ENCODE data around the gene BRIP1. TPM values are rescaled to one million over a fixed set of nuclear protein-coding genes. Genes with fewer than 3 reads are reported as not detected.
"Not testable (repeated sequence)": the region's sequence is repeated elsewhere in the genome, so short reads cannot be mapped to it uniquely, and the experiment has no call there.

BRIP1 gene
- total and polyA plus RNA-seq, 5 donors from 2014 or later: 0.71 to 3.0 (median 1.3) TPM

- DNase-seq (no peak), ATAC-seq (ENCODE audit: low read depth in 2 of 2) (no peak)
- no peaks in the 10 kb centered on the region for H3K36me3 ChIP-seq (ENCODE audit: control insufficient read depth, insufficient read depth, low read length)
- no peak overlapping the region for H3K4me3 ChIP-seq (ENCODE audit: low read depth, low read length)
- H3K27ac Mint-ChIP-seq: no peak overlapping the region
- no peaks in the 10 kb centered on the region for H3K9me3 Mint-ChIP-seq
- no peak overlapping the region for H3K4me3 Mint-ChIP-seq
- H3K4me1 Mint-ChIP-seq: no peaks in the 10 kb centered on the region
- H3K27me3 Mint-ChIP-seq: no peaks in the 10 kb centered on the region
- H3K27me3 ChIP-seq (ENCODE audit: control insufficient read depth, insufficient read depth, low read length): no peaks in the 10 kb centered on the region
- no peak overlapping the region for H3K27ac ChIP-seq (ENCODE audit: insufficient read depth, low read length, poor library complexity, severe bottlenecking)
- no peaks in the 10 kb centered on the region for H3K36me3 Mint-ChIP-seq
- H3K9me3 ChIP-seq (ENCODE audit: control insufficient read depth in 2 of 2, low read length in 2 of 2): no peaks in the 10 kb centered on the region
- H3K4me1 ChIP-seq (ENCODE audit: control insufficient read depth, insufficient read depth, low read length, poor library complexity, severe bottlenecking): no peaks in the 10 kb centered on the region
These were observed 80.6 kb downstream of the BRIP1 start for GRCh38 chr17:61782683-61783082.

- no peak overlapping the region for H3K27ac Mint-ChIP-seq
- H3K4me3 Mint-ChIP-seq: no peak overlapping the region
- no peaks in the 10 kb centered on the region for H3K27me3 Mint-ChIP-seq
- peaks cover 7 to 9% of the 10 kb centered on the region in 2 experiments for H3K9me3 ChIP-seq (ENCODE audit: control insufficient read depth in 2 of 2, low read length in 2 of 2)
- peaks cover 14% of the 10 kb centered on the region for H3K36me3 Mint-ChIP-seq
- no peaks in the 10 kb centered on the region for H3K36me3 ChIP-seq (ENCODE audit: control insufficient read depth, insufficient read depth, low read length)
- H3K9me3 Mint-ChIP-seq: peaks cover 0 to 9% (median 5%) of the 10 kb centered on the region in 7 donors
- no peak overlapping the region for H3K27ac ChIP-seq (ENCODE audit: insufficient read depth, low read length, poor library complexity, severe bottlenecking)
- H3K27me3 ChIP-seq (ENCODE audit: control insufficient read depth, insufficient read depth, low read length): no peaks in the 10 kb centered on the region
- DNase-seq (no peak), ATAC-seq (ENCODE audit: low read depth in 2 of 2) (no peak)
- no peaks in the 10 kb centered on the region for H3K4me1 ChIP-seq (ENCODE audit: control insufficient read depth, insufficient read depth, low read length, poor library complexity, severe bottlenecking)
- peaks cover 0 to 4% (median 0%) of the 10 kb centered on the region in 4 donors for H3K4me1 Mint-ChIP-seq
- H3K4me3 ChIP-seq (ENCODE audit: low read depth, low read length): no peak overlapping the region
These were observed 88.0 kb downstream of the BRIP1 start for GRCh38 chr17:61775364-61775763.

GRCh38 chr17:61774724-61775123 lies 88.6 kb downstream of the BRIP1 start:
- DNase-seq (no peak), ATAC-seq (ENCODE audit: low read depth in 2 of 2) (no peak)
- Histone ChIP-seq H3K4me3 (ENCODE audit: low read depth, low read length) (no peak overlapping the region), H3K27me3 (ENCODE audit: control insufficient read depth, insufficient read depth, low read length) (no peaks in the 10 kb centered on the region), H3K36me3 (ENCODE audit: control insufficient read depth, insufficient read depth, low read length) (no peaks in the 10 kb centered on the region), H3K27ac (ENCODE audit: insufficient read depth, low read length, poor library complexity, severe bottlenecking) (no peak overlapping the region), H3K4me1 (ENCODE audit: control insufficient read depth, insufficient read depth, low read length, poor library complexity, severe bottlenecking) (no peaks in the 10 kb centered on the region), H3K9me3 (ENCODE audit: control insufficient read depth in 2 of 2, low read length in 2 of 2) (peaks cover 7 to 9% of the 10 kb centered on the region in 2 experiments)
- H3K4me1 Mint-ChIP-seq: peaks cover 0 to 4% (median 0%) of the 10 kb centered on the region in 4 donors
- peaks cover 18% of the 10 kb centered on the region for H3K36me3 Mint-ChIP-seq
- H3K4me3 Mint-ChIP-seq: no peak overlapping the region
- H3K27me3 Mint-ChIP-seq: no peaks in the 10 kb centered on the region
- H3K9me3 Mint-ChIP-seq: peaks cover 0 to 14% (median 6%) of the 10 kb centered on the region in 7 donors
- H3K27ac Mint-ChIP-seq: no peak overlapping the region

GRCh38 chr17:61774087-61774486 lies 89.2 kb downstream of the BRIP1 start:
- H3K4me1 ChIP-seq (ENCODE audit: control insufficient read depth, insufficient read depth, low read length, poor library complexity, severe bottlenecking); H3K9me3 ChIP-seq (ENCODE audit: control insufficient read depth in 2 of 2, low read length in 2 of 2); H3K27me3 ChIP-seq (ENCODE audit: control insufficient read depth, insufficient read depth, low read length); H3K4me3 Mint-ChIP-seq; H3K27ac ChIP-seq (ENCODE audit: insufficient read depth, low read length, poor library complexity, severe bottlenecking); ATAC-seq (ENCODE audit: low read depth in 2 of 2); H3K27ac Mint-ChIP-seq; DNase-seq; H3K4me3 ChIP-seq (ENCODE audit: low read depth, low read length); H3K36me3 ChIP-seq (ENCODE audit: control insufficient read depth, insufficient read depth, low read length); H3K27me3 Mint-ChIP-seq; H3K4me1 Mint-ChIP-seq: not testable (repeated sequence)
- peaks cover 21% of the 10 kb centered on the region for H3K36me3 Mint-ChIP-seq
- H3K9me3 Mint-ChIP-seq: peaks cover 0 to 18% (median 6%) of the 10 kb centered on the region in 7 donors

- DNase-seq: no peak
- Histone ChIP-seq H3K4me3 (ENCODE audit: low read depth, low read length) (no peak overlapping the region), H3K27ac (ENCODE audit: insufficient read depth, low read length, poor library complexity, severe bottlenecking) (no peak overlapping the region), H3K4me1 (ENCODE audit: control insufficient read depth, insufficient read depth, low read length, poor library complexity, severe bottlenecking) (no peaks in the 10 kb centered on the region), H3K36me3 (ENCODE audit: control insufficient read depth, insufficient read depth, low read length) (no peaks in the 10 kb centered on the region), H3K27me3 (ENCODE audit: control insufficient read depth, insufficient read depth, low read length) (no peaks in the 10 kb centered on the region), H3K9me3 (ENCODE audit: control insufficient read depth in 2 of 2, low read length in 2 of 2) (peaks cover 7 to 9% of the 10 kb centered on the region in 2 experiments)
- Mint-ChIP-seq H3K4me3 (no peak overlapping the region), H3K36me3 (peaks cover 28% of the 10 kb centered on the region), H3K27me3 (no peaks in the 10 kb centered on the region), H3K27ac (no peak overlapping the region), H3K9me3 (peaks cover 0 to 18% (median 6%) of the 10 kb centered on the region in 7 donors), H3K4me1 (peaks cover 0 to 4% (median 0%) of the 10 kb centered on the region in 4 donors)
- ATAC-seq (ENCODE audit: low read depth in 2 of 2): no peak
These were observed 92.4 kb downstream of the BRIP1 start for GRCh38 chr17:61770752-61771533.

GRCh38 chr17:61770043-61770442 lies 93.3 kb downstream of the BRIP1 start:
- Mint-ChIP-seq H3K27ac (no peak overlapping the region), H3K9me3 (peaks cover 0 to 18% (median 8%) of the 10 kb centered on the region in 7 donors), H3K36me3 (peaks cover 28% of the 10 kb centered on the region), H3K4me3 (no peak overlapping the region), H3K27me3 (no peaks in the 10 kb centered on the region), H3K4me1 (peaks cover 0 to 4% (median 0%) of the 10 kb centered on the region in 4 donors)
- no peak for ATAC-seq (ENCODE audit: low read depth in 2 of 2)
- Histone ChIP-seq H3K4me1 (ENCODE audit: control insufficient read depth, insufficient read depth, low read length, poor library complexity, severe bottlenecking) (no peaks in the 10 kb centered on the region), H3K27ac (ENCODE audit: insufficient read depth, low read length, poor library complexity, severe bottlenecking) (no peak overlapping the region), H3K9me3 (ENCODE audit: control insufficient read depth in 2 of 2, low read length in 2 of 2) (peaks cover 7 to 9% of the 10 kb centered on the region in 2 experiments), H3K4me3 (ENCODE audit: low read depth, low read length) (no peak overlapping the region), H3K36me3 (ENCODE audit: control insufficient read depth, insufficient read depth, low read length) (no peaks in the 10 kb centered on the region), H3K27me3 (ENCODE audit: control insufficient read depth, insufficient read depth, low read length) (no peaks in the 10 kb centered on the region)
- DNase-seq: no peak

- H3K4me1 ChIP-seq (ENCODE audit: control insufficient read depth, insufficient read depth, low read length, poor library complexity, severe bottlenecking): no peaks in the 10 kb centered on the region
- no peaks in the 10 kb centered on the region for H3K36me3 ChIP-seq (ENCODE audit: control insufficient read depth, insufficient read depth, low read length)
- H3K9me3 Mint-ChIP-seq: peaks cover 0 to 18% (median 5%) of the 10 kb centered on the region in 7 donors
- no peaks in the 10 kb centered on the region for H3K27me3 Mint-ChIP-seq
- H3K27ac Mint-ChIP-seq: no peak overlapping the region
- ATAC-seq (ENCODE audit: low read depth in 2 of 2) (no peak), DNase-seq (no peak)
- peaks cover 7 to 9% of the 10 kb centered on the region in 2 experiments for H3K9me3 ChIP-seq (ENCODE audit: control insufficient read depth in 2 of 2, low read length in 2 of 2)
- peaks cover 0 to 4% (median 0%) of the 10 kb centered on the region in 4 donors for H3K4me1 Mint-ChIP-seq
- H3K36me3 Mint-ChIP-seq: peaks cover 25% of the 10 kb centered on the region
- no peak overlapping the region for H3K4me3 ChIP-seq (ENCODE audit: low read depth, low read length)
- H3K27me3 ChIP-seq (ENCODE audit: control insufficient read depth, insufficient read depth, low read length): no peaks in the 10 kb centered on the region
- no peak overlapping the region for H3K27ac ChIP-seq (ENCODE audit: insufficient read depth, low read length, poor library complexity, severe bottlenecking)
- H3K4me3 Mint-ChIP-seq: no peak overlapping the region
These were observed 94.9 kb downstream of the BRIP1 start for GRCh38 chr17:61768405-61768804.

- no peaks in the 10 kb centered on the region for H3K36me3 ChIP-seq (ENCODE audit: control insufficient read depth, insufficient read depth, low read length)
- no peak overlapping the region for H3K4me3 ChIP-seq (ENCODE audit: low read depth, low read length)
- no peaks in the 10 kb centered on the region for H3K4me1 Mint-ChIP-seq
- H3K9me3 Mint-ChIP-seq: peaks cover 0 to 27% (median 3%) of the 10 kb centered on the region in 7 donors
- H3K4me3 Mint-ChIP-seq: no peak overlapping the region
- H3K9me3 ChIP-seq (ENCODE audit: control insufficient read depth in 2 of 2, low read length in 2 of 2): peaks cover 7 to 9% of the 10 kb centered on the region in 2 experiments
- H3K27me3 ChIP-seq (ENCODE audit: control insufficient read depth, insufficient read depth, low read length): no peaks in the 10 kb centered on the region
- H3K27ac Mint-ChIP-seq: no peak overlapping the region
- no peak for DNase-seq
- no peak overlapping the region for H3K27ac ChIP-seq (ENCODE audit: insufficient read depth, low read length, poor library complexity, severe bottlenecking)
- ATAC-seq (ENCODE audit: low read depth in 2 of 2): no peak
- no peaks in the 10 kb centered on the region for H3K4me1 ChIP-seq (ENCODE audit: control insufficient read depth, insufficient read depth, low read length, poor library complexity, severe bottlenecking)
- H3K27me3 Mint-ChIP-seq: no peaks in the 10 kb centered on the region
- peaks cover 28% of the 10 kb centered on the region for H3K36me3 Mint-ChIP-seq
These were observed 96.8 kb downstream of the BRIP1 start for GRCh38 chr17:61766520-61766919.
